Fibroblast of gingiva (primary cell): ENCODE results near the gene DNASE1.
"Not testable (repeated sequence)": the region's sequence is repeated elsewhere in the genome, so short reads cannot be mapped to it uniquely, and the experiment has no call there.

ENCODE experiments used
- DNase-seq: peaks from one replicate; pipeline ENCODE4 v3.0.0-alpha.2; 2011; ENCODE audit warnings: low read depth

The DNASE1 gene

GRCh38 chr16:3641801-3642396 is 12.6 kb upstream of the DNASE1 start:
- DNase-seq, result no peak

- no peak for DNase-seq
Observed at GRCh38 chr16:3642397-3643094, 11.9 kb upstream of the DNASE1 start.

DNA sequence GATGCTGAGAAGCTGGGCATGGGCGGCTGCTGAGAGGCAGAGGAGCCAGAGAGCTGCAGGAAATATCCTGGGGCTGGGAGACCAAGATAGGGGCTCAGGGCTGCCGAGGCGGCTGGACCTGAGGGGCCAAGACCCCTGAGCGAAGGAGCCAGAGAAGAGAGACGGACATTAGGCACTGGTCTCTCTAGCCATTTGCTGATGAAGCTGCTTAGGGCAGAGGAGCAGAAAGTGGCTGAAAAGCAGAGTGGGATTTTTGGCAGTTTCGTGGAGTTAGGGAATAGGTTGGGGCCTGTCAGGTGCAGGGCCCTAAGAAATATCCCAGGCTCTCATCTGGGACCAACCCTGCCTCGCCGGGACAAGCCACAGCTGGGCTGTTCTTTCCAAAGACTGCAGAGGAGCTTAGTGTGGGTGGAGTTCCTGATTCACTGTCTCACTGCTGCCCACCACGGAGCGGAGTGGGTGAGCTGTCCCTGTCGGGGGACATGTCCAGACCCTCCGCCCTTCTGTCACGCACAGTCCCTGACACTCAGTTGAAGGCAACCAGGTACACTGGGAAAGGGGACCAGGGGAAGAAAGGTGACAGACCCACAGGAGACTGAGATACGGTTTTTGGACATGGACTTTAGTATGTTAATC is 11.3 kb upstream of the DNASE1 start:
- DNase-seq, result no peak

GRCh38 chr16:3645108-3645503 is 9.4 kb upstream of the DNASE1 start:
- DNase-seq, result no peak

- peak; percentile 49 for DNase-seq
Observed at GRCh38 chr16:3645504-3646347, 8.8 kb upstream of the DNASE1 start.

GRCh38 chr16:3646348-3646920 is 8.1 kb upstream of the DNASE1 start:
- no peak for DNase-seq

GRCh38 chr16:3650631-3651265 is 3.7 kb upstream of the DNASE1 start:
- DNase-seq, result no peak

DNA sequence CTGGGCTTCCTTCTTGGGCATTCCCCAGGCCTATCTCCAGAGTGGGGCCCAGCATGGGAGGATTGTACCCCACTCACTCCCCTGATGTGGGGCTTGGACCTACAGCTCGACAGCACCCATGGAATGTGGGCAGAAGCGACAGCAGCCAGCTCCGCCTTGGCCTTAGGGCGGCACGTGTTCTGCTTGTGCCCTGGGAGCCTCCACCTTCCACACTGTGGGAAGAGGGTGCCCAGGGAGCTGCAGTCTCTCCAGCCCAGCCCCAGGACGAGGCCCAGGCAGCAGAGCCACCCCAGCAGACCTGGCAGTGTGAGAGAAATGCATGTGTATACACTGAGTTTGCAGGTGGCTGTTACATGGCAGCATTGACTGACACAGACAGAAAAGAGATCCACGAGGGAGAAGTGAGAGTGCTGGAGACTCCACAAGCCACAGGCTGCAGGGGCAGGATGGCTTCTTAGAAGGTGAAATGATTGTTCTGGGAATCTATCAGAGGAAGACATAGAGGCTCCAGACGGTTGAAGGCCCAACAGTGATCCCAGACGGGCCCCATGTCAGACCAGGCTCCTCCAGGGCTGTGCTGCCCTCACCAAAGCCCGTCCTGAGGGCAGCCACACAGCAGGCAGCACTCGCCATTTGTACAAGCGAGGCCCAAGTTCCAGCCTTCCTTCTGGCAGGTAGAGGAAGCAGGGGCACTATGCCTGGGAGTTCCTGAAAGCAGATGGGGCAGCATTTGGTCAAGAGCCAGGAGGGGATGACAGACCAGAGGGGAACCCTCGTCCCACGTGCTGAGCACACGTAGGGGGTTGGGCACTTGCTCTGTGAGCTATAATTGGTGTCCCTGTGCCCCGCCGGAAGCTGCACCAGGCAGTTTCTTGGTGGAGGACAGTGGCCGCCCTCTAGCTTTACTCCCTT is 2.8 kb upstream of the DNASE1 start:
- DNase-seq, result no peak

GRCh38 chr16:3652373-3653195 is 1.9 kb upstream of the DNASE1 start:
- DNase-seq, result no peak

GRCh38 chr16:3655030-3655395 is 522 bp downstream of the DNASE1 start:
- no peak for DNase-seq

- no peak for DNase-seq
Observed at GRCh38 chr16:3655396-3656159, 1.1 kb downstream of the DNASE1 start.

DNA sequence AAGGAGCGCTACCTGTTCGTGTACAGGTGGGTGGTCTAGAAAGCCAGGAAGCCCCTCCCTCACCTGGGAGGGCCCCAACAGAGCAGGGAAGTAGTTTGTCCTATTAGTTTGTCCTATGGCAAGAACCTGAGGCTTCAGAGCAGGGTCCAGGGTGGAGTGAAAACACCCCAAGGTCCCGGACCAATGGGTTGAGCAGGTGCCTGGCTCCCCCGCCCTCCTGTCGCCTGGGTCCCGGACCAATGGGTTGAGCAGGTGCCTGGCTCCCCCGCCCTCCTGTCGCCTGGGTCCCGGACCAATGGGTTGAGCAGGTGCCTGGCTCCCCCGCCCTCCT is 1.6 kb downstream of the DNASE1 start:
- DNase-seq, result not testable (repeated sequence)

GRCh38 chr16:3656491-3657468 is 2.3 kb downstream of the DNASE1 start:
- DNase-seq, result no peak

GRCh38 chr16:3659251-3659650 is 4.8 kb downstream of the DNASE1 start:
- DNase-seq, result peak; percentile 48

- DNase-seq, result no peak
Observed at GRCh38 chr16:3661311-3661710, 6.8 kb downstream of the DNASE1 start.

DNA sequence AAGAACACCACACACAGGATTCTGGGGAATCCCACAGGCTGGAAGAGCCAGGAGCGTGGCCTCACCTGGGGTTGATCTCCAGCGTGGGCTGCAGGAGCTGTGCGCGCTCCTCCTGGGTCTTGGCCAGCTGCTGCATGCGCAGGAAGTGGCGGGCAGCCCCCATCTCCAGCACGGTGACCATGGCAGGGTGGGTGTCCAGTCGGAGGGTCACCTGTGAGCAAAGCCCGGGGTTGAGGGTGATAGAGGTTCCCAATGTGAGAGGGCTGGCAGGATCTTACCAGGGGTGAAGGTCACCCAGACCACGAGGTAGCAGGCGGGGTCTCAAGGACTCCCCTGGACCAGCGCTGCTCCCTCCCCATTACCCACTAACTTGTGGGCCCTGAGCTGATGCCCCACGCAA is 7.4 kb downstream of the DNASE1 start:
- DNase-seq, result no peak

GRCh38 chr16:3662601-3663000 is 8.1 kb downstream of the DNASE1 start:
- DNase-seq, result no peak
